Suppressor macrophage treated with lipopolysaccharide for 1 hour (primary cell): ENCODE measurements around the gene MT1G.

Experiments used
- DNase-seq, 3 donors: peaks; one replicate each; pipeline ENCODE4 v3.0.0-alpha.2; 2020 to 2022

MT1G gene

DNA sequence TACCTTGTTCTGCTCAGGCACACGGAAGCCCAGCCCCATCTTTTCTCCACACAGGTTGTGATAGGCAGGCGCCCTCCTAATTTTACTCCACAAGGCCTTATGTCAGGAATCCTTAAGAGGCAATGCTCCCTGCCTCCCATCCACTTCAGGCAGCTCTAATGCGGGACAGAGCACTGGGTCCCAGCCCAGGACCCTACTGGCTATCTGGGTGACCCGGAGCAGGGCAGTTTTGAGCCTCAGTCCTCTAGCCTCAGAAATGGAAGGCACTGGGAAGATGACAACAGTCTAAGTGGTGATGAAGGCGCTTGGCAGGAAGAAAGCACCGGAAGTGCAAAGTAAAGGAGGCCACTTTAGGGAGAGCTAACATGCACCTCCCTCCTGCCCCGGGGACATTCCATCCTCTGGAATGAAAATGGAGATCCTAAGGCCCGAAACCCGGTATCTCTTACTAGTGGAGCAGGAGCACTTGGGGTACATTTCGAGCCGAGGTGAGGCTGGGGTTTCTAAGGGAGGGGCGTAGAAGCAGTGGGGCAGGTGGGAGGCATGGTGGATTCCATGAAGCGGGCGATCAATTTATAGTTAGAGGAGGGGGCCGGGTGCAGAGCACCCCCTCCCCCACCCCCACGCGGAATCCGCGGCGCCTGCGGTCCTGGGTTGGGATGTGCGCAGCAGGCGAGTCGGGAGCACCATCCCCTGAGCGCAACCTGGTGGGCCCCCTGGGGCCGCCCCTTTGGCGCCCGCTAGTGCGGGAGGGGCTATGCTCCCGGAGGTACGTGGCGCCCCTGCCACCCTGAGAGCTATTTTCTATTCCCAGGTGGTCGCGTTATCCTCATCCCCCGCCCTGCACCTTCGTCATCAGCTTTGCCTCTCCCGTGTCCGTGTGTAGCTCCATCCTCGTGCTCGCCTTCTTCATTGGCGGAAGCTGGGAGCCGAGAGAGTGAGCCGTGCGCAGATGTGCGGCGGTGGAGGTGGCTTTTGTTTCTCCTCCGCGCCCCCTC lies 5.2 kb downstream of the MT1G start:
- no peak for DNase-seq

- DNase-seq: no peak
Measured at GRCh38 chr16:56658327-56658875, 9.5 kb downstream of the MT1G start.

DNA sequence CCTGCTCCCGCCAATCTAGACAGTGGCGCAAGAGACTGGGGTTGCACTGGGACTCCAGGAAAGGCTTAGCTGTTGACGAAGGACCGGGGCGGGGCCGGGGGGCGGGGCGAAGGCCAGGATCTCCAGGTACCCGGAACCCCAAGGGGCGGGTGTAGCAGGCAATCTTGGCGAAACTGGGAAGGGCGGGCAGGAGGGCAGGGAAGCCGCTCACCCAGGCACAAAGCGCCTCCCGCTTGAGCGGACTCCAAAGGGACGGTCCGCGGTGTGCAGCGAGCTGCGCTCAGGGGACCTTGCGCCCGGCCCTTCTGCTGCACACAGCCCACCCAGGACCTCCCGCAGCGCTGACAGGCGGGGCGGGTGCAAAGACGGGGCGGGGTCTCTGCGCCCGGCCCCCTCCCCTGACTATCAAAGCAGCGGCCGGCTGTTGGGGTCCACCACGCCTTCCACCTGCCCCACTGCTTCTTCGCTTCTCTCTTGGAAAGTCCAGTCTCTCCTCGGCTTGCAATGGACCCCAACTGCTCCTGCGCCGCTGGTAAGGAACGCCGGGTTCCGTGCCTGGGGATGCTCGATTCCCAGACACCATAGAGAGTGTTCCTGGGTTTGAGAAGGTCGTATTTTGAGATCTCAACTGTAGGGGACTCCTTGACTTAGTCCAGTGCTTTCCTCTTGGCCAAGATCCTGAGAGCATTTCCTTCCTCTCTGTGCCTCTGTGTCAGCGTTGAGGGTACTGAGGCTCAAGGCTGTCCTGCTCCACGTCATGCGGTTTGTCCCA lies 10.1 kb downstream of the MT1G start, which contains the start of gene MT1F:
TSS of gene MT1F (plus strand) at position 405 of the 772 bp plus-strand sequence. CDS start at position 505, 100 bp downstream.
- peak; percentile 83 to 88 (median 84) for DNase-seq

DNA sequence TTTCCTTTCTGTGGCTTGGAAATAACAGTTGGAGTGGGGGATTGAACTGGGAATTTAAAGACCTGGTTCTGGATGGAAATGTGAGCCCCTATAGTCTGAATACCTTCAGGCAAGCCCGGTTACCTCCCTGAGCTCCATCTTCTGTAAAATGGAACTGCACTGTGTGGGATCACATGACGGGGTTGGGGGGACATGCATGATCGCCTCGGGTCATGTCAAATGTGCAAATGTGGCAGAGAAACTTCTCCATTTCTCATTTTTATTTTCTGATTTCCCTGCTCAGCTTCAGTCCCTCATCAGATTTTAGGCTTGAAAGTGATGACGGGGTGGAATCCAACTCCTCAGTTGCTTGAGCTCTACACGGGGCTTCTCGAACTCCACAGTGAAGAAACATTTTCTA lies 14.6 kb downstream of the MT1G start:
- no peak for DNase-seq

- DNase-seq: no peak
Measured at GRCh38 chr16:56652600-56652999, 15.3 kb downstream of the MT1G start.

- DNase-seq: no peak
Measured at GRCh38 chr16:56651586-56651985, 16.3 kb downstream of the MT1G start, which contains the start of gene MT1B. Gene MT1B, plus strand, starts transcription at chr16:56651886. Its CDS starts 68 bp downstream, at chr16:56651954.

DNA sequence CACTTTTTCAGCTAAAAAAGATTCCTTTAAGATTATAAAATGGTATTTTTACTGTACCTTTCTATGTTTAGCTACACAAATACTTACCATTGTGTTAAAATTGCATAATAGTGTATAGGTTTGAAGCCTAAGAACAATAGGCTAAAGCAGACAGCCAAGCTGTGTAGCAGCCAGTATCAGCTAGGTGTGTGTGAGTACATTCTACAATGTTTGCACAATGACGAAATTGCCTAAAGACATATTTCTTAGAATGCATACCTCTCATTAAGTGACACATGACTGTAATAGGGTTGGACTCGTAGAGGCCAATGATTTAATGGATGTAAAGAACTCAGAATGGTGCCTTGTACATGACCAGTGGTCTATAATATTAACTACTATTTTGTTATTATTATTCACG lies 18.0 kb downstream of the MT1G start:
- no peak for DNase-seq

DNA sequence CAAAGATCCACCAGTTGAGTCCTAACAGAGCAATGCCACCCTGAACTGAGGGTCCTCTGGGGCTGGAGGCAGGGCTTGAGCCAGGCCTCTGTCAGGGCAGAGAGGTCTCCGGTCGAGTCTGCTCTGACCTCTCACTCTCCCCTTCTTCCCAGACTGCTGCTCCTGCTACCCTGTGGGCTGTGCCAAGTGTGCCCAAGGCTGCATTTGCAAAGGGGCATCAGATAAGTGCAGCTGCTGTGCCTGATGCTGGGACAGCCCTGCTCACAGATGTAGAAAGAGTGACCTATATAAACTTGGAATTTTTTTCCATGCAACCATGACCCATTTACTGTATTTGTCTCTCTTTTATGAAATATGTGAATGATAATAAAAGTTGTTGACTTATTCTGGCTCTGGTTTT lies 18.6 kb downstream of the MT1G start:
- DNase-seq: no peak

DNA sequence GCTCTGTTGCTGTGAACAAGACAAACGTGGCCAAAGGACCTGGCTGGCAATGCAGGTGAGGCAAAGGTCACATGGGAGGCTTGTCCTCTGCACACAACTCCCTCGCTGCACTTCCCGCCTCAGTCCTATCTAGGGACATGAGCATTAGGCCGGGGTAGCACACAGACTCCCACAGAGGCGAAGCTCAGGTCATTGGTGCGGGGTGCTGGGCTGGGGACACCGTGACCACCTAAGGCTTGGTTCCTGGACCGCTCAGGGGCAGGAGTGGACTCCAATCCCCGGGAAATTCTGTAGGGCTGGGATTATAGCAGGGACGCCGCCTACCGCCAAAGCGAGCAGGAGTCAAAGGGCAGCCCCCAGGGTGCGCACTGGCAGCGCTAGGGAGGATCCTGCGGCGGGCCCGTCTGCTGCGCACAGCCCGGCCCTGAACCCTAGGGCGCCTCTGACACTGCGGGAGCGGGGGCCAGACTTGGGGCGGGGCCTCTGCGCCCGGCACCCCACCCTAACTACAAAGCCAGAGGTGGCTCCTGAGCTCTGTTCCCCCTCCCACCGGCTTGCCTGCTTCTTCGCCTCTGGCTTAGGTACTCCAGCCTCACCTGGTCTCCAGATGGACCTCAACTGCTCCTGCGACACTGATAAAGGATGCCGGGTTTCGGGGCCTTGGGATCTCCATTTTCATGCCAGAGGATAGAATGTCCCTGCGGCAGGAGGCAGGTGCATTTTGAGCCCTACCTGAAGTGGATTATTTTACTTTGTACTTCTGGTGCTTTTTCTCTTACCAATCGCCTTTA lies 20.0 kb downstream of the MT1G start:
- no peak for DNase-seq

GRCh38 chr16:56645838-56646237 lies 22.0 kb downstream of the MT1G start:
- DNase-seq: no peak

DNA sequence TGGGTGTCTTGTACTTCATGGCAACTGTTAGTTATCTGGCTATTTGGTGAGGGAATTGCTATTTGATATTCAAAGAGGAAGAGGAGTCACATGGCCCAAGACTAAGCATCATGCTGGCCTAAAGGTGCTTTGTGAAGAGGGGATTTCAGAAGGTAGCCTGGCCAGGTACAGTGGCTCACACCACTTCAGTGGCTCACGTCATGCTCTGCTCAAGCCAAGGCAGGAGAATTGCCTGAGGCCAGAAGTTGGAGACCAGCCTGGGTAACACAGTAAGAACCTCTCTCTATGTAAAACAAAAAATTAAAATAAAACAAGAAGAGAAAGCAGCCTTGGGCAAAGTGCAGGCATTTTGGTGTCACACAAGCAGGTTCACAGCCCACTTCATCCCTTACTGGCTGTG lies 22.6 kb downstream of the MT1G start:
- DNase-seq: no peak

DNA sequence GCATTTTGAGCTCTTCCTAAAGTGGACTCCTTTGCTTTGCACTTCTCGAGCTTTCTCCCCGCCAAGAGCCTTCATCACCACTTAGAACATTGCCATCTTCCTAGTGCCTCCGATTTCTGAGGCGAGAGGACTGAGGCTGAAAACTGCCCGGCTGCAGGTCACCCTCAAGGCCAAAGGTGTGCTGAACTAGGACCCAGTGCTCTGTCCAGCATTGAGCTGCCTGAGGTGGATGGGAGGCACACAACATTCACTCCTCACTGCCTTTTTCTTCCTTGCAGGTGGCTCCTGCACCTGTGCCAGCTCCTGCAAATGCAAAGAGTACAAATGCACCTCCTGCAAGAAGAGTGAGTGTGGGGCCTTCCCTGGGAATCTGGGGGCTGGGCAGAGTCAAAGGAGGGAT lies 24.0 kb downstream of the MT1G start:
- DNase-seq: no peak

- peak; percentile 74 to 90 (median 77) for DNase-seq
Measured at GRCh38 chr16:56643080-56643778, 24.6 kb downstream of the MT1G start.

GRCh38 chr16:56641166-56641565 lies 26.7 kb downstream of the MT1G start:
- peak in 1 of 3 donors; percentile 40 for DNase-seq

GRCh38 chr16:56640076-56640475 lies 27.8 kb downstream of the MT1G start:
- no peak for DNase-seq

DNA sequence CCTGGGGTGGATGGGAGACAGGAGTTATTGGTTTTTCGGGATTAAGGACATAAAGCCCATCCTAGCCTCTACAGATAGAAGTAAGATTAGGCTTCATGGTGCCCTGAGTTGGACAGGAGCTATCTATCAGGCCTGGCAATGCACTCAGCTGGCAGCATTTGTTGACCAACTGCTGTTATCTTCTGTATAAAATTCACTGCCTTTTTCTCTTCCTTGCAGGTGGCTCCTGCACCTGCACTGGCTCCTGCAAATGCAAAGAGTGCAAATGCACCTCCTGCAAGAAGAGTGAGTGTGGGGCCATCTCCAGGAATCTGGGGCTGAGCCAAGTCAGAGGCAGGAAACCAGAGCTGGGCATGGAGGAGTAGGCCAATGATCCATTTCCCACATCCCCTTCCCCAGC lies 28.8 kb downstream of the MT1G start:
- no peak for DNase-seq

DNA sequence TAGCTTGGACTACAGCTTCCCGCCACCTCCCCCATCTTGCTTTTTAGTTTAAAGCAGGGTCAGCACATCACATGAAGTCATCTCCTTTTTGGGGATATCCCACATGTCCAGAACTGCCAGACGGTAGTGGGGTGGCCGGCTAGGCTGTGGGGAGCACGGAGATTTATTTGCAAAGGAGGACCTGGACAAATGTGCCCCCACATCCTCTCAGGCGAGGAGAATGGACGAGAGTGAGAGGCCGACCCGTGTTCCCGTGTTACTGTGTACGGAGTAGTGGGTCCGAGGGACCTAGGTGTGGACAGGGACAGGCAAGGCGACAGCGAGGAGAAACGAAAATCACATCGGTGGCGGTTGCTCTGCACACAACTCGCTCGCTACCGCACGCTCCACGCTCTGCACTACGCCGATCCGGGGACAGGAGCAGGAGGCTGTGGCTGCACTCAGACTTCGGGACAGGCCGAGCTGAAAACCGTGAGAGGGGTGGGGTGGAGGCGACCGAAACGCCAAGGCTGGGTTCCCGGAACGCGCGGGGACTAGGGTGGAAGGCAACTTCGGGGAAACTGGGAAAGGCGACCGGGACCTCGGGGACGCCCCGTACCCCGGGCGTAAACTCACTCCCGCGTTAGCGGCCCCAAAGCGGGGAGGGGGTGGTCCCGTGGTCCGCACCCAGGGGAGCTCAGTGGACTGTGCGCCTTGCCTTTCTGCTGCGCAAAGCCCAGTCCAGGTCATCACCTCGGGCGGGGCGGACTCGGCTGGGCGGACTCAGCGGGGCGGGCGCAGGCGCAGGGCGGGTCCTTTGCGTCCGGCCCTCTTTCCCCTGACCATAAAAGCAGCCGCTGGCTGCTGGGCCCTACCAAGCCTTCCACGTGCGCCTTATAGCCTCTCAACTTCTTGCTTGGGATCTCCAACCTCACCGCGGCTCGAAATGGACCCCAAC lies 29.8 kb downstream of the MT1G start, which contains the start of gene MT1A:
TSS of gene MT1A (plus strand) at position 853 of the 937 bp plus-strand sequence. CDS start at position 926, 73 bp downstream.
- peak; percentile 58 to 77 (median 66) for DNase-seq

GRCh38 chr16:56636616-56637413 lies 31.1 kb downstream of the MT1G start:
- no peak for DNase-seq

DNA sequence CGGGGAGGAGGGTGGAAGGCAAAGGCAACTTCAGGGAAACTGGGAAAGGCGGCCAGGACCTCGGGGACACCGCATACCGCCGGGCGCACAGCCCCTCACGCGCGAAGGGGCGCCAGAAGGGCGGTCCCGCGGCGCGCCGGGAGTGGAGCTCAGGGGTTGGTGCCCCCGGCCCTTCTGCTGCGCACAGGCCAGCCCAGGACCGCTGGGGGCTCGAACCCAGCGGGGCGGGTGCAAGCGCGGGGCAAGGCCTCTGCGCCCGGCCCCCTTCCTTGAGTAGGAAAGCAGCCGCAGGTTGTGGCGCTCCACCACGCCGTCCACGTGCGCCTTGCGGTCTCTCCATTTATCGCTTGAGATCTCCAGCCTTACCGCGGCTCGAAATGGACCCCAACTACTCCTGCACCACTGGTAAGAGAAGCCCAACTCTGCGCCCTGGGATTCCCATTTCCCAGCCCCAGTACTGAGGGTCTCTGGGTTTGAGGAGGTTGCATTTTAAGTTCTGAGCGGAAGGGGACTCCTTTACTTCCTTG lies 32.4 kb downstream of the MT1G start:
- no peak for DNase-seq
